Endothelial cell of umbilical vein (primary cell): ENCODE results near the gene ADGRG3. TPM values are rescaled to one million over a fixed set of nuclear protein-coding genes. Genes with fewer than 3 reads are reported as not detected.
A peak's percentile ranks its signal among the peaks of the same experiment; 100 is the strongest.

Source experiments
- BruUV-seq: library from RNA; stranded (reverse); fragments of 400-500 nt; replicated peaks from 2 replicates; lab custom pipeline; 2021; lab: Mats Ljungman, UMichigan
- CTCF ChIA-PET: fragments of 300-600, 350-600 bp; sonication (Branson Sonifier 250); formaldehyde crosslinking; loops from one replicate; lab custom pipeline; 2021; ENCODE audit warnings: antibody characterized with exemption, inconsistent platforms; lab: Charles Lee
- POLR2A ChIA-PET: fragments of 300-600, 350-600 bp; sonication (Branson Sonifier 250); formaldehyde crosslinking; loops from one replicate; lab custom pipeline; 2021; ENCODE audit warnings: antibody characterized with exemption, inconsistent platforms; lab: Charles Lee
- DNase-seq: peaks from one replicate; pipeline ENCODE4 v3.0.0-alpha.2; 2011; ENCODE audit warnings: low read depth, low spot score
- FAIRE-seq: peaks from 2 replicates; lab custom pipeline; 2011; peaks lifted over from hg19 to GRCh38; lab: Jason Lieb, UNC
- H2AFZ ChIP-seq: 2 replicates; pipeline ENCODE4 v1.6.0; 2012; ENCODE audit warnings: low read depth, low read length, control low read depth, inconsistent platforms
- H3K27ac ChIP-seq: 2 replicates; pipeline ENCODE4 v1.5.1; 2011; ENCODE audit warnings: low read depth, mild to moderate bottlenecking, control low read depth, low read length, moderate library complexity; ENCODE audit not compliant: insufficient read depth
- H3K27me3 ChIP-seq, 2 experiments: 2 replicates each; pipeline versions ENCODE4 v1.6.0 to v1.6.1; 2011; ENCODE audit warnings: low read length in 2 of 2, mixed read lengths in 1 of 2; ENCODE audit not compliant: control insufficient read depth in 2 of 2, insufficient read depth in 2 of 2
- H3K36me3 ChIP-seq, 2 experiments: 2 replicates in 1 of 2; 3 replicates in 1 of 2; pipeline ENCODE4 v1.5.1; 2011; ENCODE audit warnings: low read length in 2 of 2, mild to moderate bottlenecking in 1 of 2, moderate library complexity in 1 of 2; ENCODE audit not compliant: control insufficient read depth in 2 of 2, insufficient read depth in 2 of 2; ENCODE audit errors: extremely low read depth in 1 of 2
- H3K4me1 ChIP-seq: 3 replicates; pipeline ENCODE4 v1.5.1; 2011; ENCODE audit warnings: mild to moderate bottlenecking, low read length; ENCODE audit not compliant: control insufficient read depth, insufficient read depth; ENCODE audit errors: extremely low read depth
- H3K4me2 ChIP-seq: 2 replicates; pipeline ENCODE4 v1.6.1; 2011; ENCODE audit warnings: low read length, control low read depth, mixed read lengths; ENCODE audit not compliant: insufficient read depth
- H3K4me3 ChIP-seq, 3 experiments: fragments of 200-600 bp in 1 of 3; sonication (generic), shearing (Covaris generic) in 1 of 3; replicated peaks in 1 of 3; 2 replicates each; pipeline ENCODE4 v1.5.1; 2011 to 2016; ENCODE audit warnings: control low read depth in 3 of 3, low read length in 3 of 3, mild to moderate bottlenecking in 2 of 3, inconsistent platforms in 1 of 3, low read depth in 1 of 3, moderate library complexity in 1 of 3; ENCODE audit not compliant: insufficient read depth in 1 of 3
- H3K79me2 ChIP-seq: 2 replicates; pipeline ENCODE4 v1.6.0; 2012; ENCODE audit warnings: low read length, inconsistent platforms; ENCODE audit not compliant: control insufficient read depth, insufficient read depth
- H3K9ac ChIP-seq: replicated peaks from 2 replicates; pipeline ENCODE3; 2011; ENCODE audit warnings: low read length, control low read depth; ENCODE audit not compliant: insufficient read depth; ENCODE audit errors: extremely low read depth
- H3K9me1 ChIP-seq: replicated peaks from 3 replicates; pipeline ENCODE4 v1.6.0; 2011; ENCODE audit warnings: mild to moderate bottlenecking, low read length; ENCODE audit not compliant: control insufficient read depth, insufficient read depth; ENCODE audit errors: extremely low read depth
- H3K9me3 ChIP-seq: replicated peaks from 2 replicates; pipeline ENCODE4 v1.5.1; 2012; ENCODE audit warnings: low read length, inconsistent platforms; ENCODE audit not compliant: control insufficient read depth, insufficient read depth
- H4K20me1 ChIP-seq: replicated peaks from 2 replicates; pipeline ENCODE3; 2011; ENCODE audit warnings: mild to moderate bottlenecking, low read length; ENCODE audit not compliant: control insufficient read depth, insufficient read depth; ENCODE audit errors: extremely low read depth
- CTCF ChIP-seq, 2 donors: IDR thresholded peaks; 1 replicate in 1 of 2; 2 replicates in 1 of 2; pipeline ENCODE4 v1.5.1; 2011; ENCODE audit warnings: low read length in 2 of 2, mild to moderate bottlenecking in 2 of 2, moderate library complexity in 2 of 2, control low read depth in 1 of 2, inconsistent platforms in 1 of 2, low read depth in 1 of 2; ENCODE audit not compliant: insufficient read depth in 1 of 2; ENCODE audit errors: extremely low read depth in 1 of 2
- EZH2 ChIP-seq: IDR thresholded peaks from 2 replicates; pipeline ENCODE4 v1.6.1; 2012; ENCODE audit warnings: borderline replicate concordance, low read depth, mild to moderate bottlenecking, moderate library complexity, low read length, inconsistent platforms; ENCODE audit not compliant: severe bottlenecking
- FOS ChIP-seq: IDR thresholded peaks from 2 replicates; pipeline ENCODE4 v1.6.1; 2011; ENCODE audit warnings: mild to moderate bottlenecking, low read length, moderate library complexity, borderline replicate concordance; ENCODE audit not compliant: insufficient read depth
- JUN ChIP-seq: IDR thresholded peaks from 2 replicates; pipeline ENCODE4 v1.6.1; 2011; ENCODE audit warnings: borderline replicate concordance, low read depth; ENCODE audit not compliant: insufficient read length, insufficient read depth
- MAX ChIP-seq: IDR thresholded peaks from 2 replicates; pipeline ENCODE4 v1.6.1; 2011; ENCODE audit not compliant: insufficient read depth, insufficient read length
- MYC ChIP-seq: IDR thresholded peaks from one replicate; pipeline ENCODE4 v1.6.1; 2011; ENCODE audit warnings: mild to moderate bottlenecking, low read depth, low read length
- POLR2A ChIP-seq: IDR thresholded peaks from 2 replicates; pipeline ENCODE4 v1.6.1; 2012; ENCODE audit warnings: low read depth, mild to moderate bottlenecking, control low read depth, low read length
- dilution Hi-C: fragments of 300-500 bp; cut with MboI; formaldehyde crosslinking; loops from one replicate; pipeline ENCODE4 v1.15.0; 2019; ENCODE audit warnings: low sequenced_read_pairs; ENCODE audit not compliant: extremely low pct_ligation_motif_present
- intact Hi-C: fragments of 100-400 bp; cut with micrococcal nuclease; formaldehyde crosslinking; loops from one replicate; pipeline ENCODE4 v1.10.0; 2022
- polyA plus RNA-seq, 4 experiments: library from polyadenylated mRNA; depleted of rRNA in 3 of 4; stranded (reverse) in 3 of 4; unstranded in 1 of 4; fragments of >200 nt; gene quantifications; 2 replicates each; pipeline versions ENCODE4 v1.2.1 to v1.2.3, GENCODE V29; 2011 to 2012; ENCODE audit warnings: missing spikeins in 1 of 4
- total RNA-seq: library from RNA; stranded (reverse); gene quantifications from 2 replicates; pipeline ENCODE4 v1.2.3, GENCODE V29; 2021

The ADGRG3 gene
- total and polyA plus RNA-seq, 2 donors (not counting 3 experiments of a cell fraction or from before 2014, with no cell fraction given): not detected

GRCh38 chr16:57637020-57637419, 31.1 kb upstream of the ADGRG3 start:
- FAIRE-seq: no peak
- Histone ChIP-seq H3K27me3 (no peaks in the 10 kb centered on the region), H3K9ac (no peak overlapping the region)

More at GRCh38 chr16:57637020-57637419, 31.1 kb upstream of the ADGRG3 start:
- peak overlapping the region; percentile 59 for H3K27ac ChIP-seq
- no TSS peak for BruUV-seq
- no peaks in the 10 kb centered on the region for H4K20me1 ChIP-seq
- H2AFZ ChIP-seq: no peak overlapping the region
- H3K9me3 ChIP-seq: no peaks in the 10 kb centered on the region
- DNase-seq: no peak
- CTCF ChIA-PET: interaction anchor here (0.7 to 4.0 kb wide), 10 partner anchors 9 to 60 kb away, joined by 3 to 31 read pairs (median 7); partner anchors contain the start of gene ADGRG1
- H3K4me3 ChIP-seq: no peak overlapping the region
- peaks cover 61% of the 10 kb centered on the region for H3K79me2 ChIP-seq
- POLR2A ChIA-PET: interaction anchor here (1.1 to 1.2 kb wide), 2 partner anchors 10 to 17 kb away, joined by 3 read pairs; no protein-coding TSS in a partner anchor
- peaks cover 50% of the 10 kb centered on the region for H3K4me1 ChIP-seq
- no peak for TF ChIP-seq POLR2A
- no peak for TF ChIP-seq CTCF (IDR thresholded peaks at IDR 0.05; ENCODE audit: extremely low read depth in 1 of 2, insufficient read depth in 1 of 2, low read depth in 1 of 2, low read length in 2 of 2)
- TF ChIP-seq MAX: no peak
- no peak for TF ChIP-seq JUN
- no peak for TF ChIP-seq EZH2
- no peak for TF ChIP-seq MYC
- TF ChIP-seq FOS: no peak
- H3K9me1 ChIP-seq: no peaks in the 10 kb centered on the region
- intact Hi-C loops: loop anchor here (1.0 kb wide), 2 partner anchors 9 kb away; partner anchors contain the start of gene ADGRG1
- H3K36me3 ChIP-seq: no peaks in the 10 kb centered on the region
- dilution Hi-C loops: no loop called here
- H3K4me2 ChIP-seq: peak overlapping the region; percentile 24
